ENCODE results near the gene MOGAT1.
"Not testable (repeated sequence)": the region's sequence is repeated elsewhere in the genome, so short reads cannot be mapped to it uniquely, and the experiment has no call there.

Gene MOGAT1

DNA sequence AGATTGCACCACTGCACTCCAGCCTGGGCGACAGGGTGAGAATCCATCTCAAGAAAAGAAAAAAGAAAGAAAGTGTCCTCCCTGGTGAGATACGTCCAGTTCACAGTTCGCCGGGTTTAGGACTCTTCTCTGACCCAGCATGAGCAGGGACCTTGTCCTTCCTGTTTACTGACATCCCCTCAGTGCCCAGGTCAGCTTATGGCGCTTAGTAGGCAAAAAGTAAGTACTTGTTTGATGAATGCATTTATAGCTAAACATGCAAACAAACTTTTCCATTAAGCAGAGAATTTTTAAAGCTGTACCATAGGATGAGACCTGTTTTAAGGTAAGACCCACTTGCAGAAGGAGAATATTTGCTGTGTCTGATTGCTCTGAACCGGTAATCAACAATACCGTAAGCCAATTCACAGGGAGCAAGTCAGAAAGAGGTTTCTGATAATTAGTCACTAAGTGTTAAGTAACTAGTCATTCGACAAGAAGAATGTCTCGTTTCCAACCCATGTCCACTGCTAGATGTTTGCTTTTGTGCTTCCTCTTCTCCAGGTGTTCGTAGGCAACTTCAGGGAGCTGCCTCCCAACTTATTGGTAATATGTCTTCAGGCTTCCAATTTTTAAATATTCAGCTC lies 40.0 kb downstream of the MOGAT1 start:
- H3K9me3 ChIP-seq (ENCODE audit: control insufficient read depth, low read length): no peaks in the 10 kb centered on the region
- H3K4me3 ChIP-seq (ENCODE audit: extremely low read depth, insufficient read depth, low read length, poor library complexity, severe bottlenecking): no peak overlapping the region
- WGBS, 2 experiments (ENCODE audit: insufficient coverage in 2 of 2): 94 to 98% methylated on average over 5 to 6 of the region's 10 CpGs
- no peak overlapping the region for H3K27ac ChIP-seq (ENCODE audit: low read depth, low read length, severe bottlenecking)
- H3K4me1 ChIP-seq (ENCODE audit: control insufficient read depth, insufficient read depth, low read length, poor library complexity, severe bottlenecking): no peaks in the 10 kb centered on the region
- H3K36me3 ChIP-seq (ENCODE audit: control insufficient read depth, insufficient read depth, low read length): no peaks in the 10 kb centered on the region

DNA sequence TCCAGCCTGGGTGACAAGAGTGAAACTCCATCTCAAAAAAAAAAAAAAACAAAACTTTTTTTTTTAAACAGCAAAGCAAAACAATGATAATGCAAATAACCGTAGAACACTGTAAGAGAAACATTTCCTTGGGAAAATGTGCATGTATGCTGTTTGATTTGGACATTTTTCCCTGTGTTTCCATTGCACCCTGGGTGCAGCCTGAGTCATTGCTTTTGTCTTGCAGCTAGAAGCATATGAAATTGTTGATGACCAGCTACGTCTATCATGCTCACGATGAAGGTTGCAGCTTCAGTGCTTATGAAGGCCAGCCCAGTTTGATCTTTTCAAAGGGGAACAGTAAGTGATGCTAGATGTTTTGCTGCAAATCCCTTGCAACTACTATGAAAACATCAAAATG lies 41.5 kb downstream of the MOGAT1 start:
- Histone ChIP-seq H3K4me1 (ENCODE audit: control insufficient read depth, insufficient read depth, low read length, poor library complexity, severe bottlenecking) (no peaks in the 10 kb centered on the region), H3K4me3 (ENCODE audit: extremely low read depth, insufficient read depth, low read length, poor library complexity, severe bottlenecking) (no peak overlapping the region), H3K27ac (ENCODE audit: low read depth, low read length, severe bottlenecking) (no peak overlapping the region), H3K9me3 (ENCODE audit: control insufficient read depth, low read length) (no peaks in the 10 kb centered on the region), H3K36me3 (ENCODE audit: control insufficient read depth, insufficient read depth, low read length) (no peaks in the 10 kb centered on the region)
- 92 to 100% methylated on average over 2 of the region's 3 CpGs for WGBS, 2 experiments (ENCODE audit: insufficient coverage in 2 of 2)

DNA sequence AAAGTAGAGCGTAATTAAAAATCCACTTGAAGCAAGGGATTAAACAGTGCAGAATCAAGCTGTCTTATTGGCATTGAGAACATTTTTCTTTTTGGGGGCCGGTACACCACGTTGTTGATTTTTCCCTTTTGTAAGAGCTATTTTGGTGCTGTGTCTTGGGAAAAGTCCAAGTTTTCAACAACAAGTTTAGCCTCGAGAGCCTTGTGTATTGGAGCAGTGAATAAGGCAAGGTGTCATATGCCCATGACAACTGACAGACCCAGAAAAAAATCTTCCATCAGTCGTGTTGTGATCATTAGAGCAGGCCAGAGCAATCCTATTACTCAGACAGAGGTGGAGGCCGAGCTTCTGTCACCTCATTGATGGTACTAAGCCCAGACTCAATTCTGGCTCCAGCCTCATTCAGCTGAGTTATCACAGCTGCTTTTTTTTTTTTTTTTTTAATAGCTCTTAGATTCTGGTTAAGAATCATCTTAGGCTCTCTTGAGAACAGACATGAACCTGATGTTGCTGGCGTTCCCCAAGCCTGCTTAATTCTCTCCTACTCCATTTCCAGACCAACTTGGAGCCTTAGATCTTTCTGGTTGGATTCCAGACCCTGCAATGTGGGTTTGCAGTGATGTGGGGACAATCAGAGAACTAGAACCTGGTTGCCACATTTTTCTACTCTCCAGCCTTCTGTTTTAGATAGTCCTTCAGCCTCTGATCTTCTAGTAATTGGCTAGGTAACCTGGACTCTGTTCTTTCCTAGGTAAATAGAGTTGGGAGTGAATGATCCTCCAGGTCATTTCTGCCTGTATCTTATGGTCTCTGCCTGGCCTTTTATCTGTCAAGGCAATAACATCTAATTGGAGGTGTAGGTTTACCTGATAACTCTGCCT lies 43.1 kb downstream of the MOGAT1 start:
- H3K4me3 ChIP-seq (ENCODE audit: extremely low read depth, insufficient read depth, low read length, poor library complexity, severe bottlenecking): no peak overlapping the region
- H3K36me3 ChIP-seq (ENCODE audit: control insufficient read depth, insufficient read depth, low read length): no peaks in the 10 kb centered on the region
- no peak overlapping the region for H3K27ac ChIP-seq (ENCODE audit: low read depth, low read length, severe bottlenecking)
- WGBS, 2 experiments (ENCODE audit: insufficient coverage in 2 of 2): 88 to 91% methylated on average over 5 to 6 of the region's 7 CpGs
- no peaks in the 10 kb centered on the region for H3K9me3 ChIP-seq (ENCODE audit: control insufficient read depth, low read length)
- no peaks in the 10 kb centered on the region for H3K4me1 ChIP-seq (ENCODE audit: control insufficient read depth, insufficient read depth, low read length, poor library complexity, severe bottlenecking)

DNA sequence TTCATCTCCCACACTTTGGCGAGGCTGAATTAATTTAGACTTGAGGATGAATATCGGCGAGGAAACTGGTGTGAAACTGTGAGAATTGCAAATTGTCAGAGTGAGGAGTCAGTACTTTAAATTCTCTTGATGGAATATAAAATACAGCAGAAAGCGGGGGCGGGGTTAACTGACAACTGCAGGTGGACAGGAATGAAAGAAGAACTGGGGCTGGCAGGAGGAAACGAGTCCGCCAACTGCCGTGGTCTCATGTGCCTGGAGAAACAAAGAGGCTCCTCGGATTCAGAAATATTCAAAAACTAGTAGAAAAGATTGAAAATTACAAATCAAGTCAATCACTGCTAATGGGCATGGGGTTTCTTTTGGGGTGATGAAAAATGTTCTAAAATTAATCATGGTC lies 44.3 kb downstream of the MOGAT1 start:
- Histone ChIP-seq H3K27ac (ENCODE audit: low read depth, low read length, severe bottlenecking) (no peak overlapping the region), H3K36me3 (ENCODE audit: control insufficient read depth, insufficient read depth, low read length) (no peaks in the 10 kb centered on the region), H3K4me1 (ENCODE audit: control insufficient read depth, insufficient read depth, low read length, poor library complexity, severe bottlenecking) (no peaks in the 10 kb centered on the region), H3K9me3 (ENCODE audit: control insufficient read depth, low read length) (no peaks in the 10 kb centered on the region), H3K4me3 (ENCODE audit: extremely low read depth, insufficient read depth, low read length, poor library complexity, severe bottlenecking) (no peak overlapping the region)
- 89 to 90% methylated on average over 5 to 6 of the region's 9 CpGs for WGBS, 2 experiments (ENCODE audit: insufficient coverage in 2 of 2)

DNA sequence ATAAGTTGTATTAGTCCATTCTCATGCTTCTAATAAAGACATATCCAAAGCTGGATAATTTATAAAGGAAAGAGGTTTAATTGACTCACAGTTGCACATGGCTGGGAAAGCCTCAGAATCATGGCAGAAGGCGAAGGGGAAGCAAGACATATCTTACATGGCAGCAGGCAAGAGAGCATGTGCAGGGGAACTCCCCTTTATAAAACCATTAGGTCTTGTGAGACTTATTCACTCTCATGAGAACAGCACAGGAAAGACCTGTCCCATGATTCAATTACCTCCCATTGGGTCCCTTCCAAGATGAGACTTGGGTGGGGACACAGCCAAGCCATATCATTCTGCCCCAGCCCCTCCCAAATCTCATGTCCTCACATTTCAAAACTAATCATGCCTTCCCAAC lies 48.3 kb downstream of the MOGAT1 start:
- not testable (repeated sequence) for H3K4me1 ChIP-seq (ENCODE audit: control insufficient read depth, insufficient read depth, low read length, poor library complexity, severe bottlenecking); H3K4me3 ChIP-seq (ENCODE audit: extremely low read depth, insufficient read depth, low read length, poor library complexity, severe bottlenecking); H3K27ac ChIP-seq (ENCODE audit: low read depth, low read length, severe bottlenecking); H3K9me3 ChIP-seq (ENCODE audit: control insufficient read depth, low read length); H3K36me3 ChIP-seq (ENCODE audit: control insufficient read depth, insufficient read depth, low read length)
- 75% methylated on average over 1 of the region's 1 CpG; no CpG with 5 or more reads in 1 of the 2 experiments for WGBS, 2 experiments (ENCODE audit: insufficient coverage in 2 of 2)

DNA sequence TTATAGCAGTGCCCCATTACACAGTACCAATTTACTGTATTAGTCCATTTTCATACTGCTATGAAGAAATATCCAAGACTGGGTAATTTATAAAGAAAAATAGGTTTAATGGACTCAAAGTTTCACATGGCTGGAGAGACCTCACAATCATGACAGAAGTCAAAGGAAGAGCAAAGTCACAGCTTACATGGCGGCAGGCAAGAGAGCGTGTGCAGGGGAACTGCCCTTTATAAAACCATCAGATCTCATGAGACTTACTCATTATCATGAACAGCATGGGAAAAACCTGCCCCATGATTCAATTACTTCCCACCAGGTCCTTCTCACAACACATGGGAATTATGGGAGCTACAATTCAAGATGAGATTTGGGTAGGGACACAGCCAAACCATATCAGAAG lies 50.1 kb downstream of the MOGAT1 start:
- 100% methylated on average over 2 of the region's 2 CpGs; no CpG with 5 or more reads in 1 of the 2 experiments for WGBS, 2 experiments (ENCODE audit: insufficient coverage in 2 of 2)
- not testable (repeated sequence) for H3K4me3 ChIP-seq (ENCODE audit: extremely low read depth, insufficient read depth, low read length, poor library complexity, severe bottlenecking); H3K4me1 ChIP-seq (ENCODE audit: control insufficient read depth, insufficient read depth, low read length, poor library complexity, severe bottlenecking); H3K9me3 ChIP-seq (ENCODE audit: control insufficient read depth, low read length); H3K36me3 ChIP-seq (ENCODE audit: control insufficient read depth, insufficient read depth, low read length); H3K27ac ChIP-seq (ENCODE audit: low read depth, low read length, severe bottlenecking)

DNA sequence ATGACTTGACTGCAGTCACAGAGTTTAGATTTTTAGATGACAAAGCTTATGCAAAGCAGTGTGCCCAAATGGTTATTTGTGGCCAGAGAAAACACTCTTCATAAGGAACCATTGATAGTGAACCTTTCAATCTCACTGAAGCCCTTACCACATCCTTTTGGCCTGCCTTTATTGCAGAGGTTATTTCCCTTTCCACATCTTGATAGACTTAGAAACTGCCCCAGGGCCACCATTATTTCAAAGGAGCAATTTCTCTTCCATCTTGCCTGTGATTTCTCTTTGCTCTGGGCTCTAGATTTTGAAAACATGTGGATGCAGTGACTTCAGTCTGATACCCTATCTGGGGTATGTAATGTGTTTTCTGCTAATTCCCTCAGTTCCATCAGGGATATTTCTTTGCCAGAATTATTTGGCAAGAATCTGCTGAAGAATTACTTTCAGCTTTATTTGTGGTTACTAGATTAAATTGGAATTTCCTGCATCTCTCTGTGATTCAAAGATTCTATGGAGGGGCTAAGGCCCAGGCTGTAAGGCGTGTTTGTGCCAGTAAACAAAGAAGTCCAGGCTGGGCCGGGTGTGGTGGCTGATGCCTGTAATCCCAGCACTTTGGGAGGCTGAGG lies 51.0 kb downstream of the MOGAT1 start:
- Histone ChIP-seq H3K4me1 (ENCODE audit: control insufficient read depth, insufficient read depth, low read length, poor library complexity, severe bottlenecking) (no peaks in the 10 kb centered on the region), H3K27ac (ENCODE audit: low read depth, low read length, severe bottlenecking) (no peak overlapping the region), H3K4me3 (ENCODE audit: extremely low read depth, insufficient read depth, low read length, poor library complexity, severe bottlenecking) (no peak overlapping the region), H3K9me3 (ENCODE audit: control insufficient read depth, low read length) (no peaks in the 10 kb centered on the region), H3K36me3 (ENCODE audit: control insufficient read depth, insufficient read depth, low read length) (no peaks in the 10 kb centered on the region)
- 83% methylated on average over 2 of the region's 2 CpGs; no CpG with 5 or more reads in 1 of the 2 experiments for WGBS, 2 experiments (ENCODE audit: insufficient coverage in 2 of 2)

DNA sequence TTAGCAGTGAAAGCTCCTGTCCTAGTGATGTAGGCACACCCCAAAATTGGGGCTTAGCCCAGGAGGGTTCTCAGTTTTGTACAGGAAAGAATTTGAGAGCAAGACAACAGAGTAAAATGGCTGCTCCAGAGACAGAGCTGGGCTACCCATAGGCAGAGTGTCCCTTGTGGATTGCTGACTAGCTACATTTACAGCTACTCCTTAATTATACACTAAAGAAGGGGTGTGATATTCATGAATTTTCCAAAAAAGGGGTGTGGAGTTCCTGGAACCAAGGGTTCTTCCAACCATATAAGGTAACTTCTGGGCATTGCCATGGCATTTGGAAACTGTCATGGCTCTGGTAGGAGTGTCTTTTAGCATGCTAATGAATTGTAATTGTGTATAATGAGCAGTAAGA lies 52.8 kb downstream of the MOGAT1 start:
- no peaks in the 10 kb centered on the region for H3K36me3 ChIP-seq (ENCODE audit: control insufficient read depth, insufficient read depth, low read length)
- H3K9me3 ChIP-seq (ENCODE audit: control insufficient read depth, low read length): no peaks in the 10 kb centered on the region
- H3K4me3 ChIP-seq (ENCODE audit: extremely low read depth, insufficient read depth, low read length, poor library complexity, severe bottlenecking): no peak overlapping the region
- no peaks in the 10 kb centered on the region for H3K4me1 ChIP-seq (ENCODE audit: control insufficient read depth, insufficient read depth, low read length, poor library complexity, severe bottlenecking)
- no peak overlapping the region for H3K27ac ChIP-seq (ENCODE audit: low read depth, low read length, severe bottlenecking)

DNA sequence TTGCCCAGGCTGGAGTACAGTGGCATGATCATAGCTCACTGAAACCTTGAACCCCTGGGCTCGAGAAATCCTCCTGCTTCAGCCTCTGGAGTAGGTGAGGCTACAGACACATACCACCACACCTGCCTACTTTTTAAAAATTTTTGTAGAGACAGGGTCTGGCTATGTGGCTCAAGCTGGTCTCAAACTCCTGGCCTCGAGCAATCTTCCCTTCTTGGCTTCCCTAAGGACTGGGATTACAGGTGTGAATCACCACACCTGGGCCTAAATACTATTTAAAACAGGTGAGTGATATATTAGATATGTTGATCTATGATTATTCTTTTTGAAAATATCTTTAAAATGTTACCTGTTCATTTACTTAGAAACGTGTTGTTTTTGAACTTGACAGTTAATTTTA lies 57.2 kb downstream of the MOGAT1 start:
- no peak overlapping the region for H3K4me3 ChIP-seq (ENCODE audit: extremely low read depth, insufficient read depth, low read length, poor library complexity, severe bottlenecking)
- no peaks in the 10 kb centered on the region for H3K4me1 ChIP-seq (ENCODE audit: control insufficient read depth, insufficient read depth, low read length, poor library complexity, severe bottlenecking)
- H3K27ac ChIP-seq (ENCODE audit: low read depth, low read length, severe bottlenecking): no peak overlapping the region
- H3K9me3 ChIP-seq (ENCODE audit: control insufficient read depth, low read length): no peaks in the 10 kb centered on the region
- WGBS, 2 experiments (ENCODE audit: insufficient coverage in 2 of 2): 67 to 80% methylated on average over 1 of the region's 3 CpGs
- H3K36me3 ChIP-seq (ENCODE audit: control insufficient read depth, insufficient read depth, low read length): no peaks in the 10 kb centered on the region

DNA sequence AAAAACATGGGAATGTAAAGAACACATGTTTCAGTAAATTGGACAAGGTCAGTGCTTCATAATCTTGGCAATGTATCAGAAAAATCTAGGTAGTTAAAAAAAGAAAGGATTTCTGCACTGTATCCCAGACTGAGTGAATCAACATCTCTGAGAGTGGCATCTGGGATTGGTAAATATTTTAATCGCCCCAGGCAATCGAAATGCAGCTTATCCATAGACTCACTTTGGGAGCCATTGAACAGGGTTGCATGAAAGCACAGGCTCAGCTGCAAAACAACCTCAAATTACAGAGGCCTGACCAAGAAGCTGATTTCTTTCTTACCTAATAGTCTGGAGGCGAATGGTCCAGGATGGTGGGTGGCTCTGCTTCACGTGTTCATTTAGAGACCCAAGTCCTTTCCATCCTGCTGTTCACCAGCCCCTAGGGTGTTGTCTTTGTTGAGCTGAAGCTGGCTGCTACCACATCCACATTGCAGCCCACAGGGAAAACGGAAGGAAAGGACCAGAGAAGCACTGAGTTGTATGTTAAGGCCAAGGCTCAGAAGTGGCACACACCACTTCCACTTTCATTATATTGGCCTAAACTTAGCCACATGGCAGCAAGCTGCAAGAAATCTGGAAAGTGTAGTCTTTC lies 59.0 kb downstream of the MOGAT1 start:
- no peak overlapping the region for H3K27ac ChIP-seq (ENCODE audit: low read depth, low read length, severe bottlenecking)

More for the DNA sequence above, 59.0 kb downstream of the MOGAT1 start:
- Histone ChIP-seq H3K9me3 (ENCODE audit: control insufficient read depth, low read length) (no peaks in the 10 kb centered on the region), H3K36me3 (ENCODE audit: control insufficient read depth, insufficient read depth, low read length) (no peaks in the 10 kb centered on the region), H3K4me3 (ENCODE audit: extremely low read depth, insufficient read depth, low read length, poor library complexity, severe bottlenecking) (no peak overlapping the region), H3K4me1 (ENCODE audit: control insufficient read depth, insufficient read depth, low read length, poor library complexity, severe bottlenecking) (peaks cover 7% of the 10 kb centered on the region)
- 90 to 97% methylated on average over 2 to 4 of the region's 5 CpGs for WGBS, 2 experiments (ENCODE audit: insufficient coverage in 2 of 2)
